Measurements from ENCODE around the gene RNF167.

DNA sequence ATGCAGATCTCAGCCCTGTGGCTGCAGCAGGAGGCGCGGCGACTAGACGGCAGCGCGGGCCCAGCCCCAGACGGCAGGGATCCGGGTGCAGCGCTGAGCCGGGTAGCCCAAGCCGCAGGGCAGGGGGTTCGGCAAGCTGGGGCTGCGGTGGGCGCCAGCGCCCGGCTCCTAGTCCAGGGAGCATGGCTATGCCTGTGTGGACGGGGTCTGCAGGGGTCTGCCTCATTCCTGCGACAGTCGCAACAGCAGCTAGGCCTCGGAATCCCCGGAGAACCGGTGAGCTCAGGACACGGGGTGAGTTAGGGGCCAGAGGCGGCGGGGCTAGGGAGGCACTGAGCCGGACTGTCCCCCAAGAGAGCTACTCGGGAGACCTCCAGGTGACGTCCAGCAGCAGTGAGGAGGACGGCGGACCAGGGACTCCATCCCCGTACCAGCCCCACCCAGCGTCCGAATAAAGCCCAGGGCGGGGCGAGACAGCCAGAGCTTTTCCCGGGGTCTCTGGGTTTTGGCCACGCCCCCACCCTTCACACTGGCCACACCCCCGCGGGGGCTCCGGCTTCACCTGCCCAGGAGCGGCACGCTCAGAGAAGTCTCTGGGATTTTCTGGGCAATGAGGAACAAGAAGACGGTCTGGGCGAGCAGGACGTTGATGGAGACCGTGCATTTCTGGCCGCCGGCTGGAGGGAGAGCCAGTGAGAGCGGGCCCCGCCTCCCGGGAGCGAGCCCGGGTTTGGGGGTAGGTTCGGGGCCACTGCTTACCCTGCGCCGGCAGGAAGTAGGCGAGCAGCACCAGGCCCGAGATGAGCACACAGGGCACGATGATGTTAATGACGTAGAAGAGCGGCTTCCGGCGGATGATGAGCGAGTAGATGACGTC lies 39.6 kb upstream of the RNF167 start:
- TF ChIP-seq ESRRA (CRISPR knock-in tag; IDR thresholded peaks at IDR 0.05; ENCODE audit: low read depth) (no peak), POLR2AphosphoS5 (IDR thresholded peaks at IDR 0.05; ENCODE audit: low read depth, low read length) (no peak), JUND (CRISPR knock-in tag; IDR thresholded peaks at IDR 0.05) (no peak)
- TF ChIP-seq, protein P1, sequence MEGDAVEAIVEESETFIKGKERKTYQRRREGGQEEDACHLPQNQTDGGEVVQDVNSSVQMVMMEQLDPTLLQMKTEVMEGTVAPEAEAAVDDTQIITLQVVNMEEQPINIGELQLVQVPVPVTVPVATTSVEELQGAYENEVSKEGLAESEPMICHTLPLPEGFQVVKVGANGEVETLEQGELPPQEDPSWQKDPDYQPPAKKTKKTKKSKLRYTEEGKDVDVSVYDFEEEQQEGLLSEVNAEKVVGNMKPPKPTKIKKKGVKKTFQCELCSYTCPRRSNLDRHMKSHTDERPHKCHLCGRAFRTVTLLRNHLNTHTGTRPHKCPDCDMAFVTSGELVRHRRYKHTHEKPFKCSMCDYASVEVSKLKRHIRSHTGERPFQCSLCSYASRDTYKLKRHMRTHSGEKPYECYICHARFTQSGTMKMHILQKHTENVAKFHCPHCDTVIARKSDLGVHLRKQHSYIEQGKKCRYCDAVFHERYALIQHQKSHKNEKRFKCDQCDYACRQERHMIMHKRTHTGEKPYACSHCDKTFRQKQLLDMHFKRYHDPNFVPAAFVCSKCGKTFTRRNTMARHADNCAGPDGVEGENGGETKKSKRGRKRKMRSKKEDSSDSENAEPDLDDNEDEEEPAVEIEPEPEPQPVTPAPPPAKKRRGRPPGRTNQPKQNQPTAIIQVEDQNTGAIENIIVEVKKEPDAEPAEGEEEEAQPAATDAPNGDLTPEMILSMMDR (CRISPR knock-in tag; IDR thresholded peaks at IDR 0.05) = no peak
- TF ChIP-seq, protein P2, sequence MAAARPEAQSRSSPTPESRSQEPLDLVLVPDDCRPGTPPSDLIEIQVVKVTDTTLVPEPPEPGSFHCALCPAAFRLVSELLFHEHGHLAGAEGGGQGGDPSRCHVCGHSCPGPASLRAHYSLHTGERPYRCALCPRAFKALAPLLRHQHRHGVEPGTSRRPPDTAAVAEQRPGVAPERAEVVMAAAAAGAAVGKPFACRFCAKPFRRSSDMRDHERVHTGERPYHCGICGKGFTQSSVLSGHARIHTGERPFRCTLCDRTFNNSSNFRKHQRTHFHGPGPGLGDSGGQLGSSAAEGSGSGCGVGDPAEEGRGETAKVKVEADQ (CRISPR knock-in tag; IDR thresholded peaks at IDR 0.05; ENCODE audit: borderline replicate concordance) = no peak

All from HepG2 (cell line).